ENCODE results near the gene RCOR1. TPM values are rescaled to one million over a fixed set of nuclear protein-coding genes. Genes with fewer than 3 reads are reported as not detected.

Gene RCOR1
- total RNA-seq, 4 donors from 2014 or later: 3.3 to 40.0 (median 19.7) TPM

- H3K27ac ChIP-seq: peak overlapping the region; percentile 98
- H3K36me3 ChIP-seq: no peaks in the 10 kb centered on the region
- H3K4me3 ChIP-seq: peak overlapping the region in 1 of 2 donors; percentile 78
- intact Hi-C loops (cut with DNase I; ENCODE audit: low total_unique reads): no loop called here
- no peaks in the 10 kb centered on the region for H3K27me3 ChIP-seq
- DNase-seq: peak; percentile 48 to 52
- no peaks in the 10 kb centered on the region for H3K9me3 ChIP-seq
- no peaks in the 10 kb centered on the region for H3K4me1 ChIP-seq
- TF ChIP-seq POLR2A (IDR thresholded peaks at IDR 0.05): peak in 1 of 2 donors; percentile 3
- peak in 3 of 4 experiments; percentile 22 to 66 (median 42) for TF ChIP-seq CTCF (IDR thresholded peaks at IDR 0.05)
Observed at GRCh38 chr14:102590667-102591099, 1.8 kb upstream of the RCOR1 start.

DNA sequence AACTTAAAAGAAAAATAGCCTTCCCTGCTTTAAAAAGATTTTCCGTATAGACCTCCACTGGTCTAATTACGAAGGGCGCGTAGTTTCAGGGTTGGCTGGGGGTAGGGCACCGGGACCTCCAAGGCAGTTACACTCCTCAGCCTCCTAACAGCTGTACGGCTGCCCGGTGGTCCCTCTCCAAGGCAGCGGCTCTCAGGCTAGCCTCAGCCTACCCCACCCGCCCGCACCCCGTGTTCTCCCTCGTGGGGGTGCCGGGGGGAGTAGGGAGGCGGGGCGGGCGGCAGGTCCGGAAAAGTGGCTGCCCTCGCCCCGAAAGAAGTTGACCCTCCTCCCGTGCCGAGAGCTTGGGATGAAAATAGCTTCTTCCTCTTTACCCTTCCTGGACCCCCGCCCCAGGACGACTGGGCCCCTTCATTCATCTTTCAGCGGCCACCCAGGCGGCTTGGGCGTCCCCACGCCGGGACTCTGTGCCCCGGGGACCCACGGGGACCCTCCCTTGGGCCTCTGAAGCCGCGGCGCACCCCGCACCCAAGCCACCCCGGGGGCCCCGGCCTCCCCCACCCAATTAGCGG, 991 bp upstream of the RCOR1 start:
- H3K4me1 ChIP-seq: no peaks in the 10 kb centered on the region
- no peaks in the 10 kb centered on the region for H3K9me3 ChIP-seq
- peak overlapping the region; percentile 98 for H3K27ac ChIP-seq
- TF ChIP-seq CTCF (IDR thresholded peaks at IDR 0.05): no peak
- no peak for TF ChIP-seq POLR2A (IDR thresholded peaks at IDR 0.05)
- H3K27me3 ChIP-seq: no peaks in the 10 kb centered on the region
- H3K36me3 ChIP-seq: no peaks in the 10 kb centered on the region
- peak overlapping the region; percentile 78 to 96 for H3K4me3 ChIP-seq
- intact Hi-C loops (cut with DNase I; ENCODE audit: low total_unique reads): no loop called here
- peak; percentile 58 to 61 for DNase-seq

DNA sequence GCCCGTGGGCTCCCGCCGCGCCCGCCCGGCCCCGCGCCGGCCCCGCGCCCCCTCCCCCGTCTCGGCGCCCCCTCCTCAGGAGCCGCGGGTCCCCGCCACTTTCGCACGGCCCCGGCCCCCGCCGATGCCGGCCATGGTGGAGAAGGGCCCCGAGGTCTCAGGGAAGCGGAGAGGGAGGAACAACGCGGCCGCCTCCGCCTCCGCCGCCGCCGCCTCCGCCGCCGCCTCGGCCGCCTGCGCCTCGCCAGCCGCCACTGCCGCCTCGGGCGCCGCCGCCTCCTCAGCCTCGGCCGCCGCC, 263 bp downstream of the RCOR1 start:
- H3K4me1 ChIP-seq: no peaks in the 10 kb centered on the region
- no peaks in the 10 kb centered on the region for H3K36me3 ChIP-seq
- no peak for TF ChIP-seq POLR2A (IDR thresholded peaks at IDR 0.05)
- intact Hi-C loops (cut with DNase I; ENCODE audit: low total_unique reads): no loop called here
- H3K27ac ChIP-seq: peak overlapping the region; percentile 98
- H3K27me3 ChIP-seq: no peaks in the 10 kb centered on the region
- peak overlapping the region; percentile 96 to 97 for H3K4me3 ChIP-seq
- no peak for DNase-seq
- H3K9me3 ChIP-seq: no peaks in the 10 kb centered on the region

GRCh38 chr14:102593061-102593824, 794 bp downstream of the RCOR1 start:
- DNase-seq: peak; percentile 37 to 55

DNA sequence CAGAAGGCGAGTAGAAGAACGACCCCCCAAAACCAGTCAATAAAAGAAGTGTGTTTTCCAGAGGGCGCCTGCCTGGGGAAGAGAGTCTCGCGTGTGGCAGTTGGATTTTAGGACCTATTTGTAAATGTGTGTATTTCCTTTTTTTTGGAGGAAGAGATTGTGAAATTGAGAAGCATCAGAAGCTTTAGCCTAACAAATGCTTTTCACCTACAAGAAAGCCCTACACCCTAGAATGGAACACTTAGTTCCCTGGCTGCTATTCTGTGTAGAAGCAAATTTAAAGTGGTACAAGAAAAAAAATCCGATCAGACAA, 1.3 kb downstream of the RCOR1 start:
- Histone ChIP-seq H3K27me3 (no peaks in the 10 kb centered on the region), H3K9me3 (no peaks in the 10 kb centered on the region), H3K36me3 (no peaks in the 10 kb centered on the region), H3K27ac (peak overlapping the region; percentile 98), H3K4me3 (peak overlapping the region; percentile 96 to 97), H3K4me1 (peaks cover 0 to 2% of the 10 kb centered on the region in 2 donors)
- no peak for TF ChIP-seq POLR2A (IDR thresholded peaks at IDR 0.05)
- TF ChIP-seq CTCF (IDR thresholded peaks at IDR 0.05): no peak
- intact Hi-C loops (cut with DNase I; ENCODE audit: low total_unique reads): no loop called here
- no peak for DNase-seq

More at GRCh38 chr14:102593061-102593824, 794 bp downstream of the RCOR1 start:
- no peaks in the 10 kb centered on the region for H3K9me3 ChIP-seq
- peak overlapping the region; percentile 96 to 97 for H3K4me3 ChIP-seq
- peak overlapping the region; percentile 98 for H3K27ac ChIP-seq
- no peaks in the 10 kb centered on the region for H3K36me3 ChIP-seq
- intact Hi-C loops (cut with DNase I; ENCODE audit: low total_unique reads): no loop called here
- TF ChIP-seq POLR2A (IDR thresholded peaks at IDR 0.05) (no peak), CTCF (IDR thresholded peaks at IDR 0.05) (peak in 3 of 4 experiments; percentile 4 to 54 (median 46))
- H3K27me3 ChIP-seq: no peaks in the 10 kb centered on the region
- H3K4me1 ChIP-seq: no peaks in the 10 kb centered on the region
